Activated naive CD4-positive, alpha-beta T cell treated with anti-CD3 and anti-CD28 coated beads for 36 hours (primary cell): ENCODE results near the gene ZNF230. TPM values are rescaled to one million over a fixed set of nuclear protein-coding genes. Genes with fewer than 3 reads are reported as not detected.

Source experiments
- CTCF ChIA-PET: fragments of 350-600 bp; sonication (Branson Sonifier 250); formaldehyde crosslinking; loops from one replicate; lab custom pipeline; 2021; ENCODE audit warnings: antibody characterized with exemption; lab: Charles Lee
- DNase-seq: peaks from one replicate; pipeline ENCODE4 v3.0.0-alpha.2; 2020
- H3K27ac Mint-ChIP-seq: one replicate; pipeline ENCODE4 v1.8.0; 2021; ENCODE audit warnings: mild to moderate bottlenecking, mixed read lengths
- H3K27me3 Mint-ChIP-seq: one replicate; pipeline ENCODE4 v1.8.0; 2021; ENCODE audit warnings: low read depth, mixed read lengths
- H3K36me3 Mint-ChIP-seq: one replicate; pipeline ENCODE4 v1.8.0; 2021; ENCODE audit warnings: low read depth, mixed read lengths
- H3K4me1 Mint-ChIP-seq: one replicate; pipeline ENCODE4 v1.8.0; 2021; ENCODE audit warnings: low read depth, mixed read lengths
- H3K4me3 Mint-ChIP-seq: one replicate; pipeline ENCODE4 v1.8.0; 2021; ENCODE audit warnings: mild to moderate bottlenecking, moderate library complexity, mixed read lengths
- H3K9me3 Mint-ChIP-seq: one replicate; pipeline ENCODE4 v1.8.0; 2021; ENCODE audit warnings: mixed read lengths
- intact Hi-C: fragments of 100-400 bp; cut with micrococcal nuclease; formaldehyde crosslinking; loops from one replicate; pipeline ENCODE4 v1.15.1; 2023
- total RNA-seq, 2 experiments: library from RNA; stranded (reverse); gene quantifications; one replicate each; pipeline ENCODE4 v1.2.3, GENCODE V29; 2021

ZNF230 gene
- 1 to 10 TPM; 2.7 to 3.3 TPM for total RNA-seq

DNA sequence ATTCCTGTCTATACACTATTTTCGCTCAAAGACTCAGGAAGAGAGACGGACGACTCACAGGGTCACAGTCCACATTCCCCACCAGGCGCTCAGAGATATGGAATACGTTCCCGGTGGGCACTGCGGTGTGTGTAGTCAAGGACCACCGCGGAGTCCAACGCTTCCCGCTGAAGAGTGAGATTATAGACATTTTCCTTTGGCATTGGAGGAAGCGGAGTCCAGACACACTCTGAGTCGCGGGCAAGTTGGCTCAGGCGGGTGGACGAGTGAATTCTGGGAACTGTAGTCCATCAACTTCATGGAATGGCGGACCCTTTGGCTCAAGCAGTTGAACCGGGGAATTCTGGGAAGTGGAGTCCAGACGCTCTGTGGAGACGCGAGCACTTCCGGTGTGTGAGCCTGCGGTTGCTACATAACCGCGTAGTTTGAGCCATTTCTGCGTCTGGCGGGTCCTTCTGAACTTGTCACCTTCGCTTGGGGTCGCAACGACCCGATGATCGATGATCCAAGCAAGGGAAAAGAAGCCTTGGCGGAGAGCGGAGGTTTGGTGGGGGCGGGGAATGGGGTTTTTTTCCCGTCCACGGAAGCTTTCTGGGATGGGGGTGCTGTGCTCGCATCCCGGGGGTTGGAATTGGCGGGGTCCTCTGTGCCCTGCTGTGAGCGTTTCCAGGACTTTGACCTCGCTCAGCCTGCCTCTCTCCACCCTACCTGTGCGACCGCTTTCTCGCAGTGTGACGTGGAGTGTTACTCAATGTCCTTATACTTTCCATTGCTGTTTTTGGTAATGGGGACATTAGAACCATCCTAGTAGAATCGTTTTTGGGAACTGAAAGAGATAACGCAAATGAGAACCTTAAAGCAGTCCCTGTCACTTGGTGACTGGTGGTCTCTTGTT lies at the start of gene ZNF230:
TSS of gene ZNF230 (plus strand) at position 392 of the 895 bp plus-strand sequence. CDS start 4,122 bp downstream, outside the sequence.
- H3K27me3 Mint-ChIP-seq = no peaks in the 10 kb centered on the region
- peaks cover 13% of the 10 kb centered on the region for H3K4me1 Mint-ChIP-seq
- peaks cover 33% of the 10 kb centered on the region for H3K36me3 Mint-ChIP-seq
- H3K4me3 Mint-ChIP-seq = peak within 1 kb of the TSS; percentile 99
- peaks cover 34% of the 10 kb centered on the region for H3K9me3 Mint-ChIP-seq
- H3K27ac Mint-ChIP-seq = peak within 1 kb of the TSS; percentile 92
- DNase-seq = peak; percentile 92
- intact Hi-C loops = loop anchor here (1.0 to 10.0 kb wide), 9 partner anchors 19 to 304 kb away; partner anchors contain the start of genes ZNF155, ZNF222, ZNF224 and ZNF225
- CTCF ChIA-PET = interaction anchor here (0.8 to 1.3 kb wide), 2 partner anchors 19 to 22 kb away, joined by 3 to 5 read pairs; partner anchors contain the start of genes ZNF155 and ZNF222

DNA sequence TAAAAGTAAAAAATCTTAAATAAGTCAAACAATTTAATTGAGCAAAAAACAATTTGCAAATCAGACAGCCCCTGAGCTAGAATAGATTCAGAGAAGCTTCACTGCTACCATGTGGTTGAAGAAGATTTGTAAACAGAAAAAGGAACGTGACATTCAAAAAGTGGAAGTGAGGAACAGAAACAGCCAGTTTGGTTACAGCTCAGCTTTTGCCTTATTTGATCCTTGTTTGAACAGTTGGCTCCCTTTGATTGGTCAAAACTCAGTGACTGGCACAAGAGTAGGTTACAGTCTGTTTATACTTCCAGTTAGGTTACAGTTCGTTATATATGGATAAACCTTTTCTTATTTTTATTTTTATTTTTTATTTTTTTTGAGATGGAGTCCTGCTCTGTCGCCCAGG lies 45.9 kb upstream of the ZNF230 start:
- H3K4me3 Mint-ChIP-seq = no peak overlapping the region
- DNase-seq = no peak
- H3K27me3 Mint-ChIP-seq = no peaks in the 10 kb centered on the region
- CTCF ChIA-PET = no interaction called here
- peaks cover 13% of the 10 kb centered on the region for H3K9me3 Mint-ChIP-seq
- H3K4me1 Mint-ChIP-seq = no peaks in the 10 kb centered on the region
- H3K27ac Mint-ChIP-seq = no peak overlapping the region
- H3K36me3 Mint-ChIP-seq = peaks cover 9% of the 10 kb centered on the region
- intact Hi-C loops = no loop called here

DNA sequence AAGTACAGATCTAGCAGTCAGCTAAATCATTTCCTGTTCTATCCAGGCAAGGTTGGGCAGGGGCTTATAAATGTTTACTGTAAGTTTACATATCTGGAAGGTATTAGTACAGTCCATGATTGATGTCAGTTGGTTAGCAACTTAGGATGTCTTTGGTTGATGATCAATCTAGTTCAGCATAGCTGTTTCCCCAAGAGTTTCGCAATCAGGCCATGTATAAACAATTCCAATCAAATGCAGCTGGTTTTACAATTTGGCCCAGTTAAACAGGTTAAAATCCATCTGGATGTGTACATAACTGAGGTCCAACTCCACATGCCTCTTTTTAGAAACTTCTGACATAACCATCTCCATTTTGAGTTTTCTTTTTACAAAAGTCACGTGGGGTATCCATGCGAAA lies 44.9 kb upstream of the ZNF230 start:
- CTCF ChIA-PET = no interaction called here
- Mint-ChIP-seq H3K4me1 (no peaks in the 10 kb centered on the region), H3K27me3 (no peaks in the 10 kb centered on the region), H3K27ac (no peak overlapping the region), H3K4me3 (no peak overlapping the region), H3K36me3 (peaks cover 5% of the 10 kb centered on the region), H3K9me3 (peaks cover 13% of the 10 kb centered on the region)
- intact Hi-C loops = no loop called here
- DNase-seq = no peak

DNA sequence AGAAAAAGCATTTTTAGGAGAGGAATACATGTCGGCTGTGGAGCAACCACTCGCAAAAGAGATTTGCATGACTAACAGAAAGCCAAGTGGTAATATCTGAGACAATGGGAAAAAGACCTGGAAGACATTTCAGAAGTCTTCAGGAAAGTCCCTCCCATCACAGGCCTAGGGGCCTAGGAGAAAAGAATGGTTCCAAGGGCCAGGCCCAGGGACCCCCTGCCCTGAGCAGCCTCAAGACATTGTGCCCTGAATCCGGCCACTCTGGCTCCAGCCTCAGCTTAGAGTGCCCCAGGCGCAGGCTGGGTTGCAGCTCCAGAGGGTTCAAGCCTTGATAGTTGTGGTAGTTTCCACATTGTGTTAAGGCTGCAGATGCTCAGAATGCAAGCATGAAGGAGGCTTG lies 42.3 kb upstream of the ZNF230 start:
- CTCF ChIA-PET = no interaction called here
- H3K4me1 Mint-ChIP-seq = no peaks in the 10 kb centered on the region
- DNase-seq = no peak
- peaks cover 29% of the 10 kb centered on the region for H3K9me3 Mint-ChIP-seq
- no peak overlapping the region for H3K27ac Mint-ChIP-seq
- H3K36me3 Mint-ChIP-seq = peaks cover 17% of the 10 kb centered on the region
- H3K27me3 Mint-ChIP-seq = no peaks in the 10 kb centered on the region
- H3K4me3 Mint-ChIP-seq = no peak overlapping the region
- intact Hi-C loops = no loop called here

DNA sequence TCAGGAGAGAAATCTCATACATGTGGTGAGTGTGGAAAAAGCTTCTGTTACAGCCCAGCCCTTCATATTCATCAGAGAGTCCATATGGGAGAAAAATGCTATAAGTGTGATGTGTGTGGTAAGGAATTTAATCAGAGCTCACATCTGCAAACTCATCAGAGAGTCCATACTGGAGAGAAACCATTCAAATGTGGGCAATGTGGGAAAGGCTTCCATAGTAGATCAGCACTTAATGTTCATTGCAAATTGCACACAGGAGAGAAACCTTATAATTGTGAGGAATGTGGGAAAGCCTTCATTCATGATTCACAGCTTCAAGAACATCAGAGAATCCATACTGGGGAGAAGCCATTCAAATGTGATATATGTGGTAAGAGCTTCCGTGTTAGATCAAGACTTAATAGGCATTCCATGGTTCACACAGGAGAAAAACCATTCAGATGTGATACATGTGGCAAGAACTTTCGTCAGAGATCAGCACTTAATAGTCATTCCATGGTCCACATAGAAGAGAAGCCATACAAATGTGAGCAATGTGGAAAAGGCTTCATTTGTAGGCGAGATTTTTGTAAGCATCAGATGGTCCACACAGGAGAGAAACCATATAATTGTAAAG lies 36.6 kb upstream of the ZNF230 start:
- Mint-ChIP-seq H3K4me3 (no peak overlapping the region), H3K27ac (no peak overlapping the region), H3K4me1 (no peaks in the 10 kb centered on the region), H3K36me3 (peaks cover 39% of the 10 kb centered on the region), H3K27me3 (no peaks in the 10 kb centered on the region), H3K9me3 (peaks cover 40% of the 10 kb centered on the region)
- intact Hi-C loops = no loop called here
- CTCF ChIA-PET = no interaction called here
- DNase-seq = no peak

DNA sequence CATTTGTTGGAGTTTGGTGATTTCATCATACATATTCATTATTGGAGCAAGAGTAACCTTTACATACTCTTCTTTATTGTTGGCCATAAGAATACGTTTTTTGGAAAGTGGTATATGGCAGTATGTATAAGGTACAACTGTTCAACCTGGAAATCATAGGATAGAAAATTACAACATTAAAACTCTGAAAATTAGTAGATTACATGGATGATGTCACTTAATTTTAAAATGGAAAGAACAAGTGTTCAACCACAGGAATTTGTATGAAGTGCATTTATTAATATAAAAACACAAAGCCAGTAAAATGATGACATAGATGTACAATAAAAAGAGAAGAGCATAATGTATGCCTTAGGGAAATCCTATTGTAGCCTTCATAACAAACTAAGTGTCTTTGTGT lies 26.0 kb upstream of the ZNF230 start:
- intact Hi-C loops = no loop called here
- no peaks in the 10 kb centered on the region for H3K27me3 Mint-ChIP-seq
- no peak overlapping the region for H3K27ac Mint-ChIP-seq
- peaks cover 7% of the 10 kb centered on the region for H3K36me3 Mint-ChIP-seq
- no peaks in the 10 kb centered on the region for H3K4me1 Mint-ChIP-seq
- no peak for DNase-seq
- H3K4me3 Mint-ChIP-seq = no peak overlapping the region
- CTCF ChIA-PET = no interaction called here
- peaks cover 30% of the 10 kb centered on the region for H3K9me3 Mint-ChIP-seq

DNA sequence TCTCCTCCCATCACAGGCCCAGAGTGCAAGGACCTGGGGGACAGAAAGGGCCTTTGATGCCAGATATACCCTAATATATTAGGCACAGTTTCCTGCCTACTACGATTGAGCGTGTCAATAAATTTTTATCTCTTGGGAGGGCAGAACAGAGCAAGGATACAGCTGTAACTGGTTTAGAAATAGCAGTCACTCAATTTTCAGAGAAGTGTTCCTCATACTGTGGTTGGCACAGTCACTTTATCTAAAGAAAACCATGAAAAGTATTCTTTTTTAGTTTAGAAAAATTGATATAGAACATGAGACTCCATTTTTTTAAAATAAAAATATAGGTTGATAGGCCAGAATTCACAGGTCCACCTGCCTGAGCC lies 19.2 kb upstream of the ZNF230 start:
- Mint-ChIP-seq H3K27ac (no peak overlapping the region), H3K4me1 (peaks cover 8% of the 10 kb centered on the region), H3K36me3 (peaks cover 11% of the 10 kb centered on the region), H3K27me3 (no peaks in the 10 kb centered on the region), H3K4me3 (peak overlapping the region; percentile 58), H3K9me3 (no peaks in the 10 kb centered on the region)
- intact Hi-C loops = no loop called here
- CTCF ChIA-PET = no interaction called here
- DNase-seq = no peak

DNA sequence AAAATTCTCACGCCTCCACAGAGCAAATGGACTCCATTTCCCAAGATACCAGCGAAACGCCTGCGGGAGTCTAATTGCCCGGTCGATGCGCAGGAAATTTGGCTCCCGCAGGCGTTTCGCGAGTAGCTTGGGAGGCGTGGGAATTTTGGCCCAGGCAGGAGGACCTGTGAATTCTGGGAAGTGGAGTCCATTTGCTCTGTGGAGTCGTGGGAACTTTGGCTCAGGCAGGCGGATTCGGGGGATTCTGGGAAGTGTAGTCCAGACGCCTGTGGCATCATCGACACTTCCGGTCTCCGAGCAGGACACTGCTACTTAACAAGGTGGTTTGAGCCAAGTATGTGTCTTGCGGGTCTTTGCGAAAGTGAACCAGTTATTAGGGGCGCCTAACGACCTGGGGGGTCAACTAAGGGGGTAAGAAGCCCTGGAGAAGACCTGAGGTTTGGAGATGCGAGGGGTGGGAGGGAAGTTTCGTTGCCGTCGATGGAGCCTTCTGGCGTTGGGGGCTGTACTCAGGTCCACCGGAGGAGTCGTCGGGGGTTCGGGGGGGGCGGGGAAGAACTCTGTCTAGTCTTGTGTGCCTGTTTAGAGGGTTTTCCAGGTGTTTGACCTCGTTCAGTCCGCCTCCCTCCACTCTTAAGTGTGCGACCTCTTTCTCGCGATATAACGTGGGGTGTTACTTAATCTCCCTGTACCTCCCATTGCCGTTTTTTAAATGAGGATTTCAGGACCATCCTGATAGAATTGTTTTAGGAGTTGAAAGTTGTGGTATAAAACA lies 18.7 kb upstream of the ZNF230 start, which contains the start of gene ZNF155:
TSS of gene ZNF155 (plus strand) at position 277 of the 775 bp plus-strand sequence. CDS start 4,356 bp downstream, outside the sequence.
- peak; percentile 83 for DNase-seq
- peaks cover 17% of the 10 kb centered on the region for H3K36me3 Mint-ChIP-seq
- intact Hi-C loops = loop anchor here (1.0 kb wide), 4 partner anchors 18 to 111 kb away; partner anchors contain the start of genes ZNF222, ZNF230 and ZNF45
- H3K4me1 Mint-ChIP-seq = peaks cover 8% of the 10 kb centered on the region
- no peaks in the 10 kb centered on the region for H3K9me3 Mint-ChIP-seq
- no peaks in the 10 kb centered on the region for H3K27me3 Mint-ChIP-seq
- CTCF ChIA-PET = interaction anchor here (0.6 kb wide), 1 partner anchor 19 kb away, joined by 3 read pairs; the partner anchor contains the start of gene ZNF230
- peak within 1 kb of the TSS; percentile 98 for H3K4me3 Mint-ChIP-seq
- H3K27ac Mint-ChIP-seq = peak within 1 kb of the TSS; percentile 91

DNA sequence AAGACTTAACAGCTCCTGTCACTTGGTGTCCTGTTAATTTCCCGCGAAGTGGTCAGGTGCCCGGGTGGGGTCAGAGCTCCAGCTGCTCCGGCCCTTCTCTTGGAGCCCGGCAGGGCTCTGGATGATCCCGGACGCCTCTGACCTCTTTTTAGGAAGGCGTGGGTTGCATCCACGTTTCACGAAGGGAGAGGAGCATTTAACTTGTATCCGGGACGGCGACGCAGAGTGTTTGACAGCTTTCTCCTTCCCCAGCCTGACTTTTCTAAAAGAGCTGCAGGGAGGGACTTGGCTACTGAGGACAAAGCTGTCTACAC lies 18.1 kb upstream of the ZNF230 start:
- peak overlapping the region; percentile 98 for H3K4me3 Mint-ChIP-seq
- DNase-seq = no peak
- no peaks in the 10 kb centered on the region for H3K27me3 Mint-ChIP-seq
- peaks cover 2% of the 10 kb centered on the region for H3K9me3 Mint-ChIP-seq
- H3K36me3 Mint-ChIP-seq = peaks cover 22% of the 10 kb centered on the region
- peak overlapping the region; percentile 91 for H3K27ac Mint-ChIP-seq
- intact Hi-C loops = loop anchor here (1.0 kb wide), 4 partner anchors 18 to 111 kb away; partner anchors contain the start of genes ZNF222, ZNF230 and ZNF45
- H3K4me1 Mint-ChIP-seq = peaks cover 8% of the 10 kb centered on the region
- CTCF ChIA-PET = no interaction called here

DNA sequence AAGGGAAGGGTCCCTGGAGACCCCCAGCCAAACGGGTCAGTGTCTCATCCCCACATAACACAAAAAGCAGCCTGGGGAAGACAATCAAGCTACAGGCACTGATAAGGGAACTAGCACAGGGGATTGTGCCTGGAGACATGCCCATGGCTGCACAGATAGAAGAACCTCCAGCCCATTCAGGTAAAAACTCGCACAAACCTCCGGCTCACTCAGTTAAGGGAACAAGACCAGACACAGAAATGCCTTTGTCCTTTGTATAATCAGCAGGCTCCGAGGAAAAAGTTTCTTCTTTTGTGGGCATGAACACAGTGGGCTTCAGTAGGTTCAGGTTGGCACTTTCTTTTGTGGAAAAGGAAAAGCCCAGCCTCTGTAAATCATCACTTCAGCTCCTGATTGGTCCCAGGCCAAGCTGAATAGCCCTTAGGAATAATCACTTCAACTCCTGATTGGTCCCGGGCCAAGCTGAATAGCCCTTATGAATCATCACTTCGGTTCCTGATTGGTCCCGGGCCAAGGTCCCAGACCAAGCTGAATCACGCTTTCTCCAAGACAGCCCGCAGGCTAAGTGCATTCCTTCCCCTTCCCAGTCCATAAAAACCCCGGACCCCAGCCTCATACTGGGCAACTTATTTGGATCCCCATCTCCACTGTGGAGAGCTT lies 5.0 kb upstream of the ZNF230 start:
- intact Hi-C loops = no loop called here
- Mint-ChIP-seq H3K4me1 (peaks cover 9% of the 10 kb centered on the region), H3K27me3 (no peaks in the 10 kb centered on the region), H3K36me3 (peaks cover 55% of the 10 kb centered on the region), H3K4me3 (no peak overlapping the region), H3K9me3 (peaks cover 33% of the 10 kb centered on the region), H3K27ac (no peak overlapping the region)
- CTCF ChIA-PET = no interaction called here
- no peak for DNase-seq

DNA sequence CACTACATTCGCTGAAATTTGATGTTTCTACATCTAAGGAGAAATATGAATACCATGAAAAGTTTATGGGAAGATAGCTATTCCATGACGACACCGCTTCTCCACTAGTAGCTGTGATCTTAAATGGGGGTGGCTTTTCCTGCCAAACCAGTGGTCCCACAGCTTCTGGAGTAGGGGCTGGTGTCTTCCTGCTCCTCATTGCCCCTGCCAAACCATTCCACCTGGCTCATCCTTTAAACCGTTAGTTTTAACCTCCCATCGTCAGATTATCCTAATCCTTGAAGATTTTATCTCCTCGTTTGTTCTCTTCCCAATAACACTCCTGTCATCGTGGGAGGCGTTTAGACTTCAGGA lies 568 bp upstream of the ZNF230 start:
- peak overlapping the region; percentile 92 for H3K27ac Mint-ChIP-seq
- peaks cover 13% of the 10 kb centered on the region for H3K4me1 Mint-ChIP-seq
- H3K27me3 Mint-ChIP-seq = no peaks in the 10 kb centered on the region
- peaks cover 33% of the 10 kb centered on the region for H3K36me3 Mint-ChIP-seq
- intact Hi-C loops = loop anchor here (1.0 to 10.0 kb wide), 8 partner anchors 18 to 305 kb away; partner anchors contain the start of genes ZNF155, ZNF222, ZNF224 and ZNF225
- DNase-seq = no peak
- CTCF ChIA-PET = no interaction called here
- H3K9me3 Mint-ChIP-seq = peaks cover 35% of the 10 kb centered on the region
- peak overlapping the region; percentile 99 for H3K4me3 Mint-ChIP-seq
